ENCODE data around the gene UBXN7. TPM values are rescaled to one million over a fixed set of nuclear protein-coding genes. Genes with fewer than 3 reads are reported as not detected.
A peak's percentile ranks its signal among the peaks of the same experiment; 100 is the strongest.
"Not testable (repeated sequence)": the region's sequence is repeated elsewhere in the genome, so short reads cannot be mapped to it uniquely, and the experiment has no call there.

UBXN7 gene, protein sequence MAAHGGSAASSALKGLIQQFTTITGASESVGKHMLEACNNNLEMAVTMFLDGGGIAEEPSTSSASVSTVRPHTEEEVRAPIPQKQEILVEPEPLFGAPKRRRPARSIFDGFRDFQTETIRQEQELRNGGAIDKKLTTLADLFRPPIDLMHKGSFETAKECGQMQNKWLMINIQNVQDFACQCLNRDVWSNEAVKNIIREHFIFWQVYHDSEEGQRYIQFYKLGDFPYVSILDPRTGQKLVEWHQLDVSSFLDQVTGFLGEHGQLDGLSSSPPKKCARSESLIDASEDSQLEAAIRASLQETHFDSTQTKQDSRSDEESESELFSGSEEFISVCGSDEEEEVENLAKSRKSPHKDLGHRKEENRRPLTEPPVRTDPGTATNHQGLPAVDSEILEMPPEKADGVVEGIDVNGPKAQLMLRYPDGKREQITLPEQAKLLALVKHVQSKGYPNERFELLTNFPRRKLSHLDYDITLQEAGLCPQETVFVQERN
- 10 to 100 TPM; 51.7 to 52.1 TPM for total RNA-seq
- polyA plus RNA-seq = 32.6 TPM

DNA sequence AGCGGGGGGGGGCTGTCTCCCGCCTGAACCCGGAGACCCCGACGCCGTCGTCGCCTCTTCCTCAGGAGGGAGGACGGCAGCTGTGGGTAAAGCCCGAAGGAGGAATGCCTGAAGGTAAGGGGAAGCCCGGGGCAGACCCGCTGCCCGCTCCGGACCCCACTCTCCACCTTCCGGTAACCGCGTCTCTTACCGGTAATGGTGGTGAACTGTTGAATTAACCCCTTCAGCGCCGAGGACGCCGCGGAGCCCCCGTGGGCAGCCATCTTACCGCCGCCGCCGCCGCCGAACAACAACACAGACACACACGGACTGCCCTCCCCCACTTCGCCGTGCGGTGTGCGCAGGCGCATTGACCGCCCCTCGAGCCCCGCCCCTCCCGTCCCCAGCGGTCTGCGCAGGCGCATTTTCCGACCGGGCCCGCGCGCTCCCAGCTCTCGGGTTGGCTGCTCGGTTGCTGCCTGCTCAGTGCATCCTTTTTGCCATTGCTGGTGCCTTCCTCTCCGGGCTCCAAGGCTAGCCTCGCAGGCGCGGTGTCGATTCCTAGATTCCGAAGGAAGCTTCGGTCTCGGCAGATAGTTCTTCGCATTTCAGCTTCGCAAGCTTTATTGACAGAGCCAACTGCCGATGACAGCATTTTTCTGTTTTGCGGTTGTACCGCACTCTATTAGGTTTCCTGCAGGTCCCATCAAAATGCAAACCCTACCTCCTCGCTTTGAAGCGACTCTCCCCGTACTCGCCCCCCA is at the start of gene UBXN7:
UBXN7 (minus strand) TSS at position 291 of the 743 bp plus-strand sequence; CDS start at position 263, 28 bp downstream.
- DNase-seq = peak; percentile 94 to 97 (median 95)
- no peaks in the 10 kb centered on the region for H3K36me3 ChIP-seq (ENCODE audit: insufficient read depth, low read length)
- no peaks in the 10 kb centered on the region for H3K9me3 ChIP-seq (ENCODE audit: low read length)
- H3K4me1 Mint-ChIP-seq = peaks cover 19 to 37% (median 34%) of the 10 kb centered on the region in 3 donors
- peak within 1 kb of the TSS; percentile 65 to 99 (median 89) for H3K27ac Mint-ChIP-seq
- CTCF ChIA-PET = no interaction called here
- POLR2A ChIA-PET = interaction anchor here (0.5 to 1.1 kb wide), 8 partner anchors 19 to 359 kb away, joined by 3 to 7 read pairs (median 4); partner anchors contain the start of genes DYNLT2B and RNF168
- no peaks in the 10 kb centered on the region for H3K9me3 Mint-ChIP-seq
- peaks cover 0 to 22% (median 2%) of the 10 kb centered on the region in 3 donors for H3K36me3 Mint-ChIP-seq
- peak within 1 kb of the TSS; percentile 77 to 99 (median 86) for H3K4me3 Mint-ChIP-seq
- peaks cover 0 to 5% of the 10 kb centered on the region in 2 donors for H3K27me3 Mint-ChIP-seq
- peak within 1 kb of the TSS; percentile 85 for H3K27ac ChIP-seq (ENCODE audit: low read depth, low read length)
- no peaks in the 10 kb centered on the region for H3K27me3 ChIP-seq (ENCODE audit: insufficient read depth, low read length, poor library complexity, severe bottlenecking)
- H3K4me1 ChIP-seq (ENCODE audit: insufficient read depth, low read length) = peaks cover 14% of the 10 kb centered on the region
- peak within 1 kb of the TSS; percentile 95 for H3K4me3 ChIP-seq (ENCODE audit: low read length)

GRCh38 chr3:196477678-196478077 is 45.5 kb upstream of the UBXN7 start:
- H3K36me3 Mint-ChIP-seq = peaks cover 5 to 71% (median 13%) of the 10 kb centered on the region in 3 donors
- Histone ChIP-seq H3K27me3 (ENCODE audit: insufficient read depth, low read length, poor library complexity, severe bottlenecking) (no peaks in the 10 kb centered on the region), H3K36me3 (ENCODE audit: insufficient read depth, low read length) (peaks cover 27% of the 10 kb centered on the region), H3K27ac (ENCODE audit: low read depth, low read length) (no peak overlapping the region), H3K9me3 (ENCODE audit: low read length) (no peaks in the 10 kb centered on the region), H3K4me3 (ENCODE audit: low read length) (no peak overlapping the region), H3K4me1 (ENCODE audit: insufficient read depth, low read length) (no peaks in the 10 kb centered on the region)
- DNase-seq = no peak
- no peak overlapping the region for H3K4me3 Mint-ChIP-seq
- ChIA-PET CTCF (no interaction called here), POLR2A (no interaction called here)
- H3K27me3 Mint-ChIP-seq = no peaks in the 10 kb centered on the region
- H3K4me1 Mint-ChIP-seq = no peaks in the 10 kb centered on the region
- H3K9me3 Mint-ChIP-seq = no peaks in the 10 kb centered on the region
- no peak overlapping the region for H3K27ac Mint-ChIP-seq

- Histone ChIP-seq H3K27me3 (ENCODE audit: insufficient read depth, low read length, poor library complexity, severe bottlenecking) (no peaks in the 10 kb centered on the region), H3K27ac (ENCODE audit: low read depth, low read length) (no peak overlapping the region), H3K4me1 (ENCODE audit: insufficient read depth, low read length) (no peaks in the 10 kb centered on the region), H3K4me3 (ENCODE audit: low read length) (no peak overlapping the region), H3K9me3 (ENCODE audit: low read length) (no peaks in the 10 kb centered on the region), H3K36me3 (ENCODE audit: insufficient read depth, low read length) (peaks cover 31% of the 10 kb centered on the region)
- H3K36me3 Mint-ChIP-seq = peaks cover 0 to 69% (median 10%) of the 10 kb centered on the region in 3 donors
- CTCF ChIA-PET = interaction anchor here (0.7 kb wide), 1 partner anchor 137 kb away, joined by 3 read pairs; no protein-coding TSS in a partner anchor
- H3K27me3 Mint-ChIP-seq = no peaks in the 10 kb centered on the region
- no peak for DNase-seq
- H3K9me3 Mint-ChIP-seq = no peaks in the 10 kb centered on the region
- H3K4me1 Mint-ChIP-seq = peaks cover 12 to 25% (median 18%) of the 10 kb centered on the region in 3 donors
- H3K27ac Mint-ChIP-seq = peak overlapping the region in 2 of 8 donors; percentile 10 to 24
- H3K4me3 Mint-ChIP-seq = no peak overlapping the region
- POLR2A ChIA-PET = no interaction called here
Measured at GRCh38 chr3:196472286-196472685, 40.1 kb upstream of the UBXN7 start.

DNA sequence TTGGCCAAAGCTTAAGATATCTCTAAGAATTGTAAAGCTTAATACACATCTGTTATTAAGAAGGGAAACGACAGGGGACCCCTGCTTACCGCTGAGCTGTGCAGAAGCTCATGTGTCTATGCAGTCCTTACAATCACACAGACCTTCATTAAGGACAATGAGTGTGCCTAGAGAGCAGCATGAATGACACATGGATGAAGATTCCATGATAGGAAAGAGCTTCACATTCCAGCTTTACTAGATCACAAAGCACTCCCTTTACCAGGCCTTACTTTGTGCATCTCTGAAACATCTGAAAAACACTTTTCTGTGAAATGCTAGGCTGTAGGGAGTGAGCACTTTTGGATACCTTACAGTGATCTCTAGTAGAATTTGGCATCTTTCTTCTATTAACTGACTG is 39.3 kb upstream of the UBXN7 start:
- Histone ChIP-seq H3K9me3 (ENCODE audit: low read length) (no peaks in the 10 kb centered on the region), H3K4me1 (ENCODE audit: insufficient read depth, low read length) (no peaks in the 10 kb centered on the region), H3K36me3 (ENCODE audit: insufficient read depth, low read length) (peaks cover 31% of the 10 kb centered on the region), H3K4me3 (ENCODE audit: low read length) (no peak overlapping the region), H3K27me3 (ENCODE audit: insufficient read depth, low read length, poor library complexity, severe bottlenecking) (no peaks in the 10 kb centered on the region), H3K27ac (ENCODE audit: low read depth, low read length) (no peak overlapping the region)
- no peaks in the 10 kb centered on the region for H3K27me3 Mint-ChIP-seq
- H3K9me3 Mint-ChIP-seq = no peaks in the 10 kb centered on the region
- H3K36me3 Mint-ChIP-seq = peaks cover 0 to 63% (median 10%) of the 10 kb centered on the region in 3 donors
- peaks cover 12 to 25% (median 18%) of the 10 kb centered on the region in 3 donors for H3K4me1 Mint-ChIP-seq
- no peak for DNase-seq
- H3K27ac Mint-ChIP-seq = peak overlapping the region in 1 of 8 donors; percentile 10
- ChIA-PET POLR2A (interaction anchor here (0.6 kb wide), 1 partner anchor 14 kb away, joined by 12 read pairs; no protein-coding TSS in a partner anchor), CTCF (interaction anchor here (1.1 kb wide), 1 partner anchor 15 kb away, joined by 3 read pairs; no protein-coding TSS in a partner anchor)
- H3K4me3 Mint-ChIP-seq = no peak overlapping the region

DNA sequence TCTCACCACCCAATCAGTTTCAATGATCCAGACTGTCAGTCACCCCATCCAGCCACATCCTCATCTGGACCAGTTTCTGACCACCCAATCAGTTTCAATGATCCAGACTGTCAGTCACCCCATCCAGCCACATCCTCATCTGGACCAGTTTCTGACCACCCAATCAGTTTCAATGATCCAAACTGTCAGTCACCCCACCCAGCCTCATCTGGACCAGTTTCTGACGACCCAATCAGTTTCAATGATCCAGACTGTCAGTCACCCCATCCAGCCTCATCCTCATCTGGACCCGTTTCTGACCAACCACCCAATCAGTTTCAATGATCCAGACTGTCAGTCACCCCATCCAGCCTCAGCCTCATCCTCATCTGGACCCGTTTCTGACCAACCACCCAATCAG is 38.0 kb upstream of the UBXN7 start:
- H3K9me3 ChIP-seq (ENCODE audit: low read length); POLR2A ChIA-PET; H3K27ac Mint-ChIP-seq; H3K4me3 Mint-ChIP-seq; DNase-seq; H3K27me3 ChIP-seq (ENCODE audit: insufficient read depth, low read length, poor library complexity, severe bottlenecking); H3K27ac ChIP-seq (ENCODE audit: low read depth, low read length); H3K9me3 Mint-ChIP-seq; H3K4me3 ChIP-seq (ENCODE audit: low read length); CTCF ChIA-PET; H3K27me3 Mint-ChIP-seq; H3K4me1 ChIP-seq (ENCODE audit: insufficient read depth, low read length): not testable (repeated sequence)
- H3K36me3 ChIP-seq (ENCODE audit: insufficient read depth, low read length) = peaks cover 30% of the 10 kb centered on the region
- Mint-ChIP-seq H3K4me1 (peaks cover 12 to 25% (median 18%) of the 10 kb centered on the region in 3 donors), H3K36me3 (peaks cover 0 to 59% (median 9%) of the 10 kb centered on the region in 3 donors)

GRCh38 chr3:196463804-196464203 is 31.6 kb upstream of the UBXN7 start:
- Histone ChIP-seq H3K4me3 (ENCODE audit: low read length) (no peak overlapping the region), H3K27me3 (ENCODE audit: insufficient read depth, low read length, poor library complexity, severe bottlenecking) (no peaks in the 10 kb centered on the region), H3K27ac (ENCODE audit: low read depth, low read length) (no peak overlapping the region), H3K36me3 (ENCODE audit: insufficient read depth, low read length) (no peaks in the 10 kb centered on the region), H3K9me3 (ENCODE audit: low read length) (no peaks in the 10 kb centered on the region), H3K4me1 (ENCODE audit: insufficient read depth, low read length) (no peaks in the 10 kb centered on the region)
- Mint-ChIP-seq H3K4me1 (peaks cover 2 to 10% (median 3%) of the 10 kb centered on the region in 3 donors), H3K36me3 (peaks cover 3 to 19% (median 4%) of the 10 kb centered on the region in 3 donors), H3K27ac (peak overlapping the region in 1 of 8 donors; percentile 21), H3K4me3 (no peak overlapping the region), H3K27me3 (no peaks in the 10 kb centered on the region), H3K9me3 (no peaks in the 10 kb centered on the region)
- no peak for DNase-seq
- CTCF ChIA-PET = interaction anchor here (1.6 kb wide), 1 partner anchor 9 kb away, joined by 5 read pairs; no protein-coding TSS in a partner anchor
- POLR2A ChIA-PET = no interaction called here

- Mint-ChIP-seq H3K4me3 (no peak overlapping the region), H3K4me1 (peaks cover 0 to 9% (median 3%) of the 10 kb centered on the region in 3 donors), H3K9me3 (no peaks in the 10 kb centered on the region), H3K27ac (no peak overlapping the region), H3K27me3 (no peaks in the 10 kb centered on the region), H3K36me3 (peaks cover 3 to 16% (median 4%) of the 10 kb centered on the region in 3 donors)
- POLR2A ChIA-PET = no interaction called here
- no peak for DNase-seq
- no peaks in the 10 kb centered on the region for H3K9me3 ChIP-seq (ENCODE audit: low read length)
- H3K27ac ChIP-seq (ENCODE audit: low read depth, low read length) = no peak overlapping the region
- no peaks in the 10 kb centered on the region for H3K27me3 ChIP-seq (ENCODE audit: insufficient read depth, low read length, poor library complexity, severe bottlenecking)
- H3K4me3 ChIP-seq (ENCODE audit: low read length) = no peak overlapping the region
- CTCF ChIA-PET = no interaction called here
- H3K36me3 ChIP-seq (ENCODE audit: insufficient read depth, low read length) = no peaks in the 10 kb centered on the region
- no peaks in the 10 kb centered on the region for H3K4me1 ChIP-seq (ENCODE audit: insufficient read depth, low read length)
Measured at GRCh38 chr3:196463478-196463756, 31.2 kb upstream of the UBXN7 start.
